Measurements from ENCODE around the gene RPAP2.
A peak's percentile ranks its signal among the peaks of the same experiment; 100 is the strongest.

RPAP2 gene

DNA sequence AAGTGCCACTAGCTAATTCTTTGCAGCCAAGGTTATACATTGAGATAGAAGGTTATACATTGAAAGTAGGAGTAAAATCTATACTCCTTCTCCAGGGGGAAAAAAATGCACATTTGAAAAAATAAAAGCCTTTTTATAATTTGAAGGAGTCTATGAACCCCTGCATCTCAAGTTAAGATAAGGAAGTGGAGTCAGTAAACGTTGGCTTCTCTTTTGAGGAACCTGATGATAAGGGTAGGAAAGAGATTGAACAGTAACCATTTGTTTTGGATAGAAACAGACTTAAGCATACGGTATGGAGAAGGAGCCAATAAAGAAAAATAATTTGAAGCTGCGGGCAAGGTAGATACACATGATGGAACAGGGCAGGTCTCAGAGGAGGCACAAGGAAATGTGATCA is 64.1 kb downstream of the RPAP2 start:
- no peak overlapping the region for H3K4me3 ChIP-seq (ENCODE audit: low read depth, low read length)
- TF ChIP-seq, protein P1, sequence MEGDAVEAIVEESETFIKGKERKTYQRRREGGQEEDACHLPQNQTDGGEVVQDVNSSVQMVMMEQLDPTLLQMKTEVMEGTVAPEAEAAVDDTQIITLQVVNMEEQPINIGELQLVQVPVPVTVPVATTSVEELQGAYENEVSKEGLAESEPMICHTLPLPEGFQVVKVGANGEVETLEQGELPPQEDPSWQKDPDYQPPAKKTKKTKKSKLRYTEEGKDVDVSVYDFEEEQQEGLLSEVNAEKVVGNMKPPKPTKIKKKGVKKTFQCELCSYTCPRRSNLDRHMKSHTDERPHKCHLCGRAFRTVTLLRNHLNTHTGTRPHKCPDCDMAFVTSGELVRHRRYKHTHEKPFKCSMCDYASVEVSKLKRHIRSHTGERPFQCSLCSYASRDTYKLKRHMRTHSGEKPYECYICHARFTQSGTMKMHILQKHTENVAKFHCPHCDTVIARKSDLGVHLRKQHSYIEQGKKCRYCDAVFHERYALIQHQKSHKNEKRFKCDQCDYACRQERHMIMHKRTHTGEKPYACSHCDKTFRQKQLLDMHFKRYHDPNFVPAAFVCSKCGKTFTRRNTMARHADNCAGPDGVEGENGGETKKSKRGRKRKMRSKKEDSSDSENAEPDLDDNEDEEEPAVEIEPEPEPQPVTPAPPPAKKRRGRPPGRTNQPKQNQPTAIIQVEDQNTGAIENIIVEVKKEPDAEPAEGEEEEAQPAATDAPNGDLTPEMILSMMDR (IDR thresholded peaks at IDR 0.05; ENCODE audit: low read depth, low read length, missing control alignments): no peak
- no peak for DNase-seq (ENCODE audit: low read depth)

- no peak overlapping the region for H3K4me3 ChIP-seq (ENCODE audit: low read depth, low read length)
- TF ChIP-seq, protein P1 (IDR thresholded peaks at IDR 0.05; ENCODE audit: low read depth, low read length, missing control alignments): no peak
- no peak for DNase-seq (ENCODE audit: low read depth)
Measured at GRCh38 chr1:92363401-92363800, 64.5 kb downstream of the RPAP2 start.

DNA sequence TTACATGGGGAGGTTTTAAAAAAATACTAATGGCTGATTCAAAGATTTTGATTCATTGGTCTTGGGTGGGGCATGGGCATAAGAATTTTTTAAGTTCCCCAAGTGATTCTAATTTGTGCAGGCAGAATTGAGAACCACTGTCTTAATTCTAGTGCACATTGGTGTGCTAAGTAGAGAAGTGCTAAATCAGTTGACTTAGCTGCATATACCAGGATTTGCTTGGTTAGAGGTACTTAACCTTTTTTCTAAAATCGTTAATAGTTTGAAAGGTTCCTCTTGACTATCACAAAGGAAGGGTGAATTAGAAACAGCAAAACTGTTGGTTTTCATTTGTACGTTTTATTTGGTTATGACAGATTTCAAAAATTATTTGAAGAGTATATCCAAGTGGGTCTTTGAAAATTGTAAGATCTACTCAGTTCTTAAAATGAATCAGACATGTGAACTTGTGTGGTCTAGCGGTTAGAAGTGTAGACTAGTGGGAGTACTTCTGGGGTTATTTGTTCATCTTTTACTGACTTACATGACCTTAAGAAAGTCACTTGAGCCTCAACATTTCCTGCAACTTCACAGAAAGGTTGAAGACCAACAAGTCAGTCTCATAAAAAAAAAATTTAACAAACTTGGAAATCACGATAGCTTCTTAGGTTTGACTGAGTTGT is 66.7 kb downstream of the RPAP2 start:
- DNase-seq (ENCODE audit: low read depth): peak; percentile 39
- TF ChIP-seq, protein P1 (IDR thresholded peaks at IDR 0.05; ENCODE audit: low read depth, low read length, missing control alignments): no peak
- H3K4me3 ChIP-seq (ENCODE audit: low read depth, low read length): no peak overlapping the region

DNA sequence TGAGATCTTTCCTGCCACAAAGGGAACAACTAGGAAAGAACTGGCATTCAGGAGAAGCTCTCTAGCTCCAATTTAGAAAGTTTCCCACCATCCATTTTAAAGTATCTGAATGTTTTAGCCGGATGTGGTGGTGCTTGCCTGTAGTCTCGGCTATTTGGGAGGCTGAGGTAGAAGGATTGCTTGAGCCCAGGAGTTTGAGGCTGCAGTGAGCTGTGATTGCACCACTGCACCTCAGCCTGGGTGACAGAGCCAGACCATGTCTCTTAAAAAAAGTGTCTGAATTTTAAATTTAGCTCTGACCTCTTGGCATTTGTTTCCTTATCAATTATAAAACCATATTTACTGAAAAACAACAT is 67.2 kb downstream of the RPAP2 start:
- H3K4me3 ChIP-seq (ENCODE audit: low read depth, low read length): no peak overlapping the region
- no peak for DNase-seq (ENCODE audit: low read depth)
- TF ChIP-seq, protein P1 (IDR thresholded peaks at IDR 0.05; ENCODE audit: low read depth, low read length, missing control alignments): no peak

DNA sequence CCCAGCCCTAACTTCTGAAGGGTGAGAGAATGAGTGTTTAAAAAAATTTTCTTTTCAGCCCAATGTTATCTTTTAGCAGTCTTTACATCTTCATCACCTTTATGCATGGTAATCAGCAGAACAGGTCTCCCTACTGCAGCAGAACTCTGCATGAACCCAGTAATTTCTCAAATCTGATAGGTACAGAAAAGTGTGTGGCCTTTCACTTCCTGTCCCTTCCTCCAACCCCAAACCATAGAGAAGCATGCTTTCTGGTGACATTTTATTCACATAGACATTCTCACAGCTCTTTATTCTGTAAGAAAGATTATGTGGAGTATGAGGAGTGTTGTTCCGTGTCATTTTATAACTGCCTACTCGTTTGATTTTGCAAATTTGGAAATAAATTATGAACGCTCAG is 68.6 kb downstream of the RPAP2 start:
- TF ChIP-seq, protein P1 (IDR thresholded peaks at IDR 0.05; ENCODE audit: low read depth, low read length, missing control alignments): no peak
- no peak for DNase-seq (ENCODE audit: low read depth)

GRCh38 chr1:92372164-92372563 is 73.3 kb downstream of the RPAP2 start:
- no peak overlapping the region for H3K4me3 ChIP-seq (ENCODE audit: low read depth, low read length)
- DNase-seq (ENCODE audit: low read depth): no peak
- TF ChIP-seq, protein P1 (IDR thresholded peaks at IDR 0.05; ENCODE audit: low read depth, low read length, missing control alignments): no peak

More for the DNA sequence above, 68.6 kb downstream of the RPAP2 start:
- H3K4me3 ChIP-seq (ENCODE audit: low read depth, low read length): no peak overlapping the region

DNA sequence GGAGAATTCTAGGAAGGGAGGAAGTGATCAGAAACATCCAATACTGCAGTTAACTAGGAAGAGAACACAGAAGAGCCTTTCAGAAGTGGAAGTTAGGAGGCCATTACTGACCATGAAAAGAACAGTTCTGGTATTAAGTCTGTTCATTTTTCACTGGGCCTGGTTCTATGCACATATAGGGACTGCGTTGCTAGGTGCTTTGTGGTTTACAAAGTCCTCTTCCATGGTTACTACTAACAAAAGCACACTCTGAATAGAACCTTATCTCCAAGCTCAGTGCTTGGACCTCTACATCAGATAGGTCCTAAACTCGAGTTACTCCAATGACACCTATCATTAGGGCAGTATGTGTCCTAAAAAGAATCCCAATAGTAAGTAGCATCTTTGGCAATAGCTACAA is 75.4 kb downstream of the RPAP2 start:
- TF ChIP-seq, protein P1 (IDR thresholded peaks at IDR 0.05; ENCODE audit: low read depth, low read length, missing control alignments): no peak
- no peak overlapping the region for H3K4me3 ChIP-seq (ENCODE audit: low read depth, low read length)
- no peak for DNase-seq (ENCODE audit: low read depth)
